HT-29 (cell line): ENCODE results near the gene KIAA0408. TPM values are rescaled to one million over a fixed set of nuclear protein-coding genes. Genes with fewer than 3 reads are reported as not detected.
"Not testable (repeated sequence)": the region's sequence is repeated elsewhere in the genome, so short reads cannot be mapped to it uniquely, and the experiment has no call there.

ENCODE experiments used
- DNase-seq: peaks from one replicate; pipeline ENCODE4 v3.0.0-alpha.2; 2015; ENCODE audit warnings: low spot score
- total RNA-seq: library from RNA; depleted of rRNA; stranded (reverse); fragments of >200 nt; shearing (Covaris generic); gene quantifications from 2 replicates; pipeline ENCODE4 v1.2.3, GENCODE V29; 2014

Gene KIAA0408
- total RNA-seq, 1 experiment from 2014 or later, result not detected

DNA sequence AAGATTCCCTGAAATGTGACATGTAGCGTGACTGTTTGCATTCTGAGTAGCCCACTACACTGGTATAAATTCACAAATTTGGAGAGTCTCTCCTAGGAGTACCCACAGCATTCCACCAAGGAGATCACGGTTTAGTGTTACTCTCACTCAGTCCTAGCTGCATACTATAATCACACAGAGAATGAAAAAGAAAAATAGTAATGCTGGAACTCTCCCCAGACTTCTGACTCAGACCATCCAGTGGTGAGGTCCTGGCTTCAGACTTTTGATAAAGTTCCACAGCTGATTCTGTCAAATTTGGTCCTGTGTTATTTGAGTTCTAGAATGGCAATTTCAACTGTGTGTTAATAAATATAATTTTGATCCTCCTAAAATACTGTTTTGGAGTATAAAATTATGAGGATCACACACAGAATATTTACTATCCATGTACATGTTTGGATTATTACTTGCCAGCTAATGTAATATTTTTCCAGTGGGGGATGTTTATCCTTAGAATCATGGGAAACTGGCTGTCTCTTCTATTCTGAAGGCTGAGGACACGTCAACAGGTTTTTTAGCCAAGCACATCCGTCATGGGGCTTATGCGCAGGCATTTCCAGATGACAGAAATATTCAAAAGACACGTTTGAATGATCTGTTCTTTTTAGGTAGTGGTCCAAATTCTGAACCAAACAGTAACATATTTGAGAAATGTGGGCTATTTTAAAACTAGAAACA lies 5.1 kb upstream of the KIAA0408 start:
- DNase-seq, result no peak

DNA sequence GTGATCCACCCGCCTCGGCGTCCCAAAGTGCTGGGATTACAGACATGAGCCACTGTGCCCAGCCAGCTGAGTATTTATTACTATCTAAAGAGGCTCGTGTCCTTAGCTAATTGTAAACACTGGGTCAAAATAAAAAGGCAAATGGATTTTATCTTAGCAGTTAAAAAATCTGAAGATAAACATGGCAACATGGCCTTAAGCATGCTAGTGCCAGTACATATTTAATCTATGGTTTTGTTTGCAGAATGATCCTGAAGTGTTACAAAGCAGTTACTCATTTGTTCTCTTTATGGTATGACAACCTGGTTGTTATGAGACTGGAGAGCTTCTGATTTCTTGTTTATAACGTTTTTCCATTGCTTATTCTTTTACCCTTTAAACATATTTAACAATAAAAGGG lies 3.9 kb upstream of the KIAA0408 start:
- no peak for DNase-seq

DNA sequence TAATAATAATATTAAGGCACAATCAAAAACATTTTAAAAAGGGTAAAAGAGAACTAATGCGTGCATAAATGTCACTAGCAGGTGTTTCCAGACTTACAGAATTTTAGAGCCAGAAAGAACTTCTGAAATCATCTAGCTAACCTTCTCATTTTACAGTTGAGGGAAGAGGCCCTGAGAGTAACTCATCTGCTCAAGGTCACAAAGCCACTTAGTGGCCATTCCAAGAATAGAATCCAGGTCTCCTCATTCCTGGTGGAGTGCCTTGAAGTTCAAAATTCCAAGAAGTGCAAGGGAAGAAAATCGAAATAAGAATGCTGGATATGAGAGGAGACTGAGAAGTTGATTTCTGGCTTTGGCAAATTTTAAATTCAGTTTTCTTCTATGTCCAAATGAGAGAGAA lies 3.2 kb upstream of the KIAA0408 start:
- no peak for DNase-seq

DNA sequence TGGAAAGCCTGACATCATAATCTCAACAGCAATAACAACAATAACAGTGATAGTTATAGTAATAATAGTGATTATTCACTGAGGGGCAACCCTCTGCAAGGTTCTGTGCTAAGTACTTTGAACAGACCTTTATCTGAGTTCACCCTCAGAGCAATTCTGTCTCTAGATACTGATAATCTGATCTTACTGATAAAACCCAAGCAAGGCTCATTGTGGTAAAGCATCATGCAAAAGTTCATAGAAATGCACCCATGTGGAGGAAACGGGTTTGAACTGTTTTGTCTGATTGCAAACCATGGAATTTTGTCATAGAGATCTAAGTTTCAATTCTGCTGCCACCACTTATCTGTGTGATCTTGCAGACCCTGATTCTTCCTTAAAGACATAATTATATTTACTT lies 1.3 kb upstream of the KIAA0408 start:
- no peak for DNase-seq

DNA sequence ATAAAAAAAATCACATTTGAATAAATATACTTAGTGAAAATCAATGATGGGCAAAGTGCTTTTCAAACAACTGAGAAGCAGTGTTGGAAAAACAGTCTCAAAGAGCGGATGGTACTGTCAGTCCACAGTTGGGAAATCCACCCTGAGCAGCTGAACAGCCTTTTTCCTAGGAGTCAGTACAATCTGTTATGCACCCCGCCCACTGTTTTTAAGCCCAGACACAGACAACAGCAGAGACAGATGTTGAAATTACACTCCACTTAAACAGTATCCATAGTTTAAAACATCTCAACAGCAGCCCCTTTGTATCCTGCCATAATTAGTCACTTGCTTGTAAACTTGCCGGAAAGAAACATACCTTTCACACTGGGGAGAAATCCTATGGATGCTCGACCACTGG lies 372 bp downstream of the KIAA0408 start:
- no peak for DNase-seq

DNA sequence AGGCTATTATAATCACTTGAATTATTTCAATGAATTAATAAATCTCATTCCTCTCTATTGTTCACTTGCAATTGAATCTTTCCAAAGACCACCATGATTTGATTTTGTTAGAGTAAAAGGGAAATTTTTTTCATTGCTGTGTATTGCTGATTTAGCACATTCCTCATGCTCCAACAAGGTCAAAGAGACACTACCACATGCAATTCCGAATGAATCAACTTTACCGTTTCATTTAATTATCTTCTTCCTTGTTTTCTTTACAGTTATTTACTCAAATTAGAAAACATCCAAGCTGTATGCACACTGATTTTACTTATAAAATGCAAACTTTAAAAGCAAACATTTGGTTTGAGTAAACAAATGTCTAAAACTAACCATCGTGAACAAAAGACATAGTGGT lies 967 bp downstream of the KIAA0408 start:
- no peak for DNase-seq

DNA sequence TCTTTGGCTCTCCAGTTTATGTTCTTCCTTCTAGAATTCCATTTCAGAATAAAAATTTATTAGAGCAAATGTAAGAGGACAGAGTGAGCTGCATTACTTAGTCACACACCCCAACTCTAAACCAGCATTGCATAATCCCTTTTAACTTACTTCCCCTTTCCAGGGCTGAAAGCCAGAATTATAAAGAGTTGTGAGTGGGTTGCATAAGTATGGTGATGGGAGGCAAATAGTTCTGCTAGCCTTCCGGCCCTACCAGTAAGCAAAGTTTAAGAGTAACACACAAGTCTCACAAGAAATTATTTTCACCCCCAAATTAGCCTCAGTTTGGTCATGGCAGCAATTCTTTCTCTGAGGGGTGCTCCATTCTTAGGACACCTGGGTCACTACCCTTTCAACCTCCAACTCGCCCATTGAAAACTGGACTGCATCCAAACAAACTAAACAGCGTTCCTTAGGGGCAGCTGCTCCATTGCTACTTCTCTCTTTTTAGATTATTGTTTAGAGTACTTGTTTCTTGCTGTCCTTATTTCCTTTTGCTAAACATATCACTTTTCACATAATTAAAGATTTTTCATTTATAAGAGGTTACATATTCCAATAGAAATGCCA lies 1.6 kb downstream of the KIAA0408 start:
- no peak for DNase-seq

DNA sequence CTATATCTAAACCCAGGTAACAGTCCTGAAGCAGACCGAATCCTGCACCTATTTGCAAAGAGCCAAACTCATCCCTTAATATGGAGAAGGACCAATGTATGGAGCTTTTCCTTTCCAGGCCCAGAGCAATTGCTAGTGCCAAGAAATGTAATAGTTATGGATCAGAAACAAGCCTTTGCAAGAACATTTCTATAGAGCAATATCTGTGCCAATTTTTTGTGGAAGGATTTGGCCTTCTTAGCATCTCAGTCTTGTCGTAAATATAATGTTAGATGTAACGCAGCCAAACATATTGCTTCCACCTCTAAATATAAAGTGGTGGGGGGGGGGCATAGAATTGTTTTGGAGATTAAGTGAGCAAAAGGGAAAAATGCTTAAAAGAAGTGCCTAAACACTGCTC lies 2.7 kb downstream of the KIAA0408 start:
- DNase-seq, result no peak

DNA sequence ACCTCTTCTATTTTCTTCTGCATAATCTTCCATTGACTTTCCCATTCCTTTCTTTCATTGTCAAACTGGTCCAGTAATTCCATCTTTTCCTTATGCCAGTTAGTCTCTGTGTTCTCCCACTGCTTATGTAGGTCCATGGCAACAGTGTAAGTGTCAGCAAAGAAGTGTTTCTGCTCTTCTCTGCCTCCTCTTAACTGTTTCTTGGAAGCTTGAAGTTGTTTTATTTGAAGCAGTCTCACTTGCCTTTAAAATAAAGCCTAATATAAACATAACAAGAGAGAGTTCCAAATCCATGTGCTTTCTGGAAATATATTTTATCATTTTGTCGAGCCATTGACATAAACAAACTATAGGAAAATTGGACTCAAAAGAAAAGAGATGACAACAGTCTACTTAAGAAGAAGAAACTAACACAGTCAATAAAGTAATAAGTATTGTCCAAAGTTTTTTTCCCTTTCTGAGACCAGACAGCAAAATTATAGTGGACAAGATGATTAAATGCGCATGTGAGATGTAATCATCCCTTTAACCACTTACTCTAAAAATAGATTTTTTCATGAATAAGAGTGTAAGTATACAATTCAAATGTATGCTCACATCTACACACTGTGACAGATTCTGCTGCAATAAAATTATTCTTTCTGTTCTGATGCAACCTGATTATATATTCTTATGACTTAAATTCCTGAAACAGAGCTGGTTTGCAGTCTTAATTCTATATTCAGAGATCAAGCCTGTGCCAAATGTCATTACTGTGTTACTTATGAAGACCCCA lies 5.2 kb downstream of the KIAA0408 start:
- DNase-seq, result no peak

DNA sequence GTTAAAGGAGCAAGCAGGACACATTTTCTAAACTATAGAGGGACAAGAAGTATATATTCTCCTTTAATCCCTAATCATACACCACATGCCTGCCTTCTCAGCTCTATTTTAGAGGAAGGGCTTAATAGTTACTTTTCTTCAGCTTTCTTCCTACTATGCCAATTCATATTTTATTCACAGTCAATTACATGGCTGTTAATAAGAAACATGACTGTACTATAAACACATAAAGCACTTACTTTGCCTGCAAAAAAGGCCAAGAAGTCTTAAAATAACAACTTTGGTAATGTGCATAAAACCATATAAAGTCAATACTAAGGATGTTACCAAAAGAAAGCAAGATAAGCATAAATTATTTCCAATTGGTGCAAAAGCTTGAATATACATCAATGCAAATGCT lies 6.4 kb downstream of the KIAA0408 start:
- no peak for DNase-seq

DNA sequence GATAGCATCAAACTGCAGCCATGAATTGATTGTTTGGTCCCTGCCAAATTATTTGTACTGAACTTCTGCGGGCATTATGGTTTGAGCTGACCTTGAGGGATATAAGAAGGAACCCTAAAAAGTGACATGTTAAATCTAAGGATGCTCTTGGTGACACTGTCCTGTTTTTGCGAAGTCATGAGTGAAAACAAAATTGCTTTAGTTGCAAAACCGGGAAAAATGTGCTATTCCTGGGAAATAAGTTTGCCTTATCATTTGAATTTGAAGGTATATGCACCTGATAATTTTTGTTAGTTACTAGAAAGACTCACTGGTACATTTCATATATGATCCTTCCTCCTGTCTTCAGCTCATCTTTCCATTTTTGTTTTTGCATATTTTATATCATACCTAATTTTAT lies 7.8 kb downstream of the KIAA0408 start:
- no peak for DNase-seq

DNA sequence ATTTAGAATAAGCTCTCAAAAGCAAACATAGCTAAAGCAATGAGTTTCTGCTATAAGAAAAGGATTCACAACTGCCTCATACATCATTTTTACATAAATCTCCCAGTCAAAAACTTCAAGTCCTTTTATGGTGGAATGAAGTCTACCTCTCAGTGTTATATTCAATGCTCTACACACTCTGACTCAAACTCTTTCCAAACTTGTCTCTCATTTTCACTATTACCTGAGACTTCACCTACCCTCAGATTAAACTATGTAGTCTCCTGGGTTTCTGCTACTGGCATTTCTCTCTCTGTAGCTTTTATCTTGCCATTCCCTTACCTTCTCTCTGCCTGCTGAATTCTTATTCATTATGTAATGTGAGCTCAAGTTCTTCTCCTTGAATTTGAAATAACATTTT lies 11.4 kb downstream of the KIAA0408 start:
- DNase-seq, result no peak

DNA sequence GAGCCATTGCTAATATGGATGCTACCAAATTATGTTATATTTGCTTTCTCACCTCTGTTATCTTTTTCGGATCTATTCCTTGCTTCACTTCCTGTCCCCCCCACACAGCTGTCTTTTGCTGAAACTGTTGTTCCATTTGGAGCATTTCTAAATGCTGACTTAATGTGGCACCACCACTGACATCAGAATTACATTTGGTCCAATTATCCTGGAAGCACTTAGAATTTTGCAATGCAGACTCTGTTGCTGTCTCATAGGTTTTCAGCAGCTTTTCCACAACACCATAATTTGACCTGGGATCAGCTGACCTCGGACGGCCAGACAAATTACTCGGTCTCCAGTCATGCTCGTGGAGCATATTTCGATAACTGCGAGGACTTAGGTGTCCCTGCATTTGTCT lies 12.8 kb downstream of the KIAA0408 start:
- DNase-seq, result no peak

DNA sequence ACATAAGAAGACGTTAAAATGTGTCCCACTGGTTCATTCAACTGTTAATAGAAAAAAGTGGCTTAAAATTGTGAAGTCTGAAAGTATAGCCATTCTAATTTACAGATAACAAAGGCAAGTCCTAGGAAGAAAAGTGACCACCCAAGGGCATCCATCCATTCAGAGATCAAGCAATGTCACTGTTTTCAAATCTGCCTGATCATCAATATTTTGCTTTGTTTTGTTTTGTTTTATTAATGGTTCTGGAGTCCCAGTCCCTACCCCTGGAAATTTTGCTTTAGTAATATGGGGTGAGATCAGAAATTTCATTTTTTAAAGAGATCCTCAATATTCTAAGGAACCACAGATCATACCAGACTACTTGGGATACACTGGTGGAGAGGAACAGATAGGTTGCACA lies 17.3 kb downstream of the KIAA0408 start:
- no peak for DNase-seq

DNA sequence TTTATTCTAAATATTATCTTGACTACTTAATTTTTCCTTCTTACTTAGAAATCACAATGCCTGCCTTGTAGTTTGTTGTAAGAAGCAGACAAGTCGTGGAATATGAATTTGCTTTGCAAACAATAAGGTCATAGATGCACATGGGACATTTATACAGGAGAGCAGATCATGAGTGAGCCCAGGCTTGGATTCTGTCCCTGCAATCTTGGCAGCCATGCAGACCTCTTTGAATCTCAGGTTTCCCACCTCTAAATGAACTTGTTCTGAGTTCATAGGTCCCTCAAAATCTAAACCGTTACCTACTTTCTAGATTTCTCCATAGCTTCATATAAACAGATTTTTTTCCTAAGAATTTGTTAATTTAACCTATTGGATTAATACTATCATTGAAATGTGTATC lies 19.5 kb downstream of the KIAA0408 start:
- no peak for DNase-seq

DNA sequence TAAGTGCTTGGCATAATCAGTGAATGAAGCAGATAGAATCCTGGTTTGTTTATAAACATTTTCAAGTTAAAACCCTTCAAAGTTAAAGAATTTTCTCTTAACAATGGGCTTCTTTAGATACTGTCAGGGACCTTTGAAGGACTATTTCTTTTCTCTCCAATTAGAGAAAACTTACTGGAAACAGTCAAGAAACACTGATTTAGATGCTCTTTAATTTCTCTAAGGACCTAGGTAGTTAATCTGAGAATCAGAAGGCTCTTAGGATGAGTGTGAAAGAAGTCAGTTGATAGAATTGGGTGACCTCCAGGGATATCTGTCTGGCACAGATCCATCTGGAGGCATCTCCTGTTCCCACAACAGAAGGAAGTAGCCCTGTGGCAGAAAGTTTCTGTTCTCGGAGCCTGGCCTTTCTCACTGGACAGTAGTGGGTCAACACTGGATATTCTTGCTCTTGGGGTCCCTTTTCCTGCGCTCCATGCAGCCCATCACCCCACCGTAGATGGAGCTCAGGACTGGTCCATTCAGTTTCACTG lies 22.5 kb downstream of the KIAA0408 start:
- no peak for DNase-seq

DNA sequence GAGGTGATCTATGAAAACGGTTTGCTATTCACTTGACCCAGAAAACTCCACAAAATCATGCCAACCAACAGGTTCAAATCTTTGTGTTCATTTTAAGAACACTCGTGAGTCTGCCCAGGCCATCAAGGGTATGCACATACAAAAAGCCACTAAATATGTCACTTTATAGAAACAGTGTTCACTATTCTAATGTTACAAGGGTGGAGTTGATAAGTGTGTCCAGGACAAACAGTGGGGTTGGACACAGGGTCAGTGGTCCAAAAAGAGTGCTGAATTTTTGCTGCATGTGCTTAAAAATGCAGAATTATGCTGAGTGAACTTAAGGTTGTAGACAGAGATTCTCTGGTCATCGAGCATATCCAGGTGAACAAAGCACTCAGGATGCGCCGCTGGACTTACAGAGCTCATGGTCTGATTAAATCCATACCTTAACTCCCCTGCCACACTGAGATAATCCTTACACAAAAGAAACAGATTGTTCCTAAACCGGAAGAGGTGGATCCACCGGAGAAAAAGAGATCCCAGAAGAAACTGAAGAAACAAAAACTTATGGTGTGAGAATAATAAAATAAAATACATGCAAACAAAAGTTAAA lies 23.5 kb downstream of the KIAA0408 start:
- DNase-seq, result no peak

DNA sequence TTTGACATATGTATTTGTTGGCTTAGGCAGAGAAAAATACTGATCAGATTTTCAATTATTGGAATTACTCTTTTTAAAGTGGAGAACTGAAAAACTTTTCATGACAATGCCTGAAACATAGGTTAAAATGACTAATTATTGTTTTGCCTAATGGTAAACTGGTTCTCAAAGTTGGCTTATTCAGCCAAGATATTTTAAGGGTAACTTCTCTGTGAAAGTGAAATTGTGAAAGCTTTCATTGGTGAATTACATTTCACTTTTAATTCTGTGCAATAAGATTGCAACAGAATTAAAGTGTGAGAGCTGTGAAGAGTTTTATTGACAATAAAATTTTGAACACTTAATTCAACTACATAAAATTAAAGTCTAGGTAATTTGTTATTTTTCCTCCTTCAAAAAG lies 24.5 kb downstream of the KIAA0408 start:
- DNase-seq, result no peak

DNA sequence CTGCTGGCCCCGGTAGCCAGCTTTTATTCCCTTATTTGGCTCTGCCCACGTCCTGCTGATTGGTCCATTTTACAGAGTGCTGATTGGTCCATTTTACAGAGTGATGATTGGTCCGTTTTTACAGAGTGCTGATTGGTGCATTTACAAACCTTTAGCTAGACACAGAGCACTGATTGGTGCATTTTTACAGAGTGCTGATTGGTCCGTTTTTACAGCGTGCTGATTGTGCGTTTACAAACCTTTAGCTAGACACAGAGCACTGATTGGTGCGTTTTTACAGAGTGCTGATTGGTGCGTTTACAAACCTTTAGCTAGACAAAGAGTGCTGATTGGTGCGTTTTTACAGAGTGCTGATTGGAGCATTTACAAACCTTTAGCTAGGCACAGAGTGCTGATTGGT lies 30.6 kb downstream of the KIAA0408 start:
- DNase-seq, result not testable (repeated sequence)

DNA sequence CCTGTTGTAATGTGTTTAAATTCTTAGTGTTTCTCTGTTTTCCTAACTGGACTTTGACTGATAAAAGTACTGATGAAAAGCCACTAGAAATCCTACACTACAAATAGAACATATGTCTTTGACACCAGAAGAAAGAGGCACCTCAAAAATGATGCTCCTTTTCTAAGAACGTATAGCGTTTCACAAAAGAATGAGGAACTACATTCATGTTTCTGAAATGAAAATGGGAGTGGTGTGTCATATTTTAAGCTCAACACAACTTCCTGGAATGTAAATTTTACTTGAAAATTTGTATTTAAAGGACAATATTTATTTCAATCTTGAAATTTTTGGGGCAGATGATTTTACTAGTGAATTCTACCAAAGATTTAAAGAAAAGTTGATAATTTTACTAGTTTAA lies 35.3 kb downstream of the KIAA0408 start:
- DNase-seq, result no peak

DNA sequence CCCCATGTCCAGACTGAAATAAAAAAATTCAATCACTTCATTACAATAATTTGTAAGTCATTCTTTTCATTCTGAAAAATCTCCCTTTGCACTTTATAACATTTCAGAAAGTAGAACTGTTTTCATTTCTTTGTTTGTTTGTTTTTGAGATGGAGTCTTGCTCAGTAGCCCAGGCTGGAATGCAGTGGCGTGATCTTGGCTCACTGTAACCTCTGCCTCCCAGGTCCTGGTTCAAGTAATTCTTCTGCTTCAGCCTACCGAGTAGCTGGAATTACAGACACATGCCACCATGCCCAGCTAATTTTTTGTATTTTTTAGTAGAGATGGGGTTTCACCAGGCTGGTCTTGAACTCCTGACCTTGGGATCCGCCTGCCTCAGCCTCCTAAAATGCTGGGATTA lies 38.0 kb downstream of the KIAA0408 start:
- not testable (repeated sequence) for DNase-seq

DNA sequence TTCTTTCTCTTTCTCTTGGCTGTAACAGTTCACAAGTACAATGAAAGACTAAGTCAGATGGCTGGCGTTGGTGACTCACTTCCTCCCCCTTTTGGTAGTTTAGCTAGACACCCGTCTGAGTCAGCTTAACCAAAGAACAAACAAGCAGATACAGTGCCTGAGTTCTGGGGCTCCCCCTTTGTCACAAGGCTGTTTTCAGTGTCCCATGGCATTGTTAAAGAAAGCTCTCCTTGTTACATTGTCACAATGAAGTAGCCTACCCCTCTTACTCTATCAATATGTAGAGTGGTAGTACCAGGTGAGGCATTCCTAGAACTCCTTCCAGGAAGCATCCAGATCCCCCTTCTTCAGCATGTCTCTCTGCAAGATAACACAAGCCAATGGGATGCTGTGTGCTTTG lies 38.6 kb downstream of the KIAA0408 start:
- peak; percentile 82 for DNase-seq
